HG02678 (cell line): Measurements from ENCODE around the gene SFXN4.
"Not testable (repeated sequence)": the region's sequence is repeated elsewhere in the genome, so short reads cannot be mapped to it uniquely, and the experiment has no call there.

Experiments used
- ATAC-seq: cut with Tn5 transposase; IDR thresholded peaks from one replicate; pipeline ENCODE4 v1.9.1; 2021; ENCODE audit warnings: mild to moderate bottlenecking, moderate library complexity; ENCODE audit not compliant: unreplicated experiment

SFXN4 gene

GRCh38 chr10:119113751-119114732 lies 51.5 kb downstream of the SFXN4 start:
- no peak for ATAC-seq

GRCh38 chr10:119112056-119112455 lies 53.5 kb downstream of the SFXN4 start:
- no peak for ATAC-seq

- not testable (repeated sequence) for ATAC-seq
These were observed 57.7 kb downstream of the SFXN4 start for GRCh38 chr10:119107771-119108170.

- ATAC-seq = not testable (repeated sequence)
These were observed 58.4 kb downstream of the SFXN4 start for GRCh38 chr10:119107106-119107505.

- ATAC-seq = not testable (repeated sequence)
These were observed 59.6 kb downstream of the SFXN4 start for GRCh38 chr10:119105899-119106298.

GRCh38 chr10:119105155-119105554 lies 60.4 kb downstream of the SFXN4 start:
- no peak for ATAC-seq

GRCh38 chr10:119104654-119105015 lies 60.9 kb downstream of the SFXN4 start:
- ATAC-seq = no peak

GRCh38 chr10:119103903-119104653 lies 61.4 kb downstream of the SFXN4 start, which contains the start of gene DENND10:
Gene DENND10, plus strand, starts transcription at chr10:119104113. Its CDS starts 30 bp downstream, at chr10:119104143.
- peak; percentile 87 for ATAC-seq

- no peak for ATAC-seq
These were observed 62.1 kb downstream of the SFXN4 start for GRCh38 chr10:119103241-119103902.

- ATAC-seq = no peak
These were observed 64.0 kb downstream of the SFXN4 start for GRCh38 chr10:119101366-119102098.

GRCh38 chr10:119100434-119101238 lies 64.9 kb downstream of the SFXN4 start:
- ATAC-seq = no peak

GRCh38 chr10:119098576-119098975 lies 66.9 kb downstream of the SFXN4 start:
- ATAC-seq = no peak

- not testable (repeated sequence) for ATAC-seq
These were observed 68.7 kb downstream of the SFXN4 start for GRCh38 chr10:119096641-119097415.

GRCh38 chr10:119095640-119096039 lies 69.9 kb downstream of the SFXN4 start:
- ATAC-seq = no peak

- ATAC-seq = no peak
These were observed 74.5 kb downstream of the SFXN4 start for GRCh38 chr10:119090968-119091367.
